Keratinocyte (primary cell): Measurements from ENCODE around the gene AOPEP.

ENCODE experiments used
- EZH2 ChIP-seq: IDR thresholded peaks from one replicate; pipeline ENCODE4 v1.6.1; 2012; ENCODE audit warnings: inconsistent platforms, mild to moderate bottlenecking, low read length, moderate library complexity
- TF ChIP-seq, protein P1 (sequence below), 3 experiments: IDR thresholded peaks in 1 of 3; conservative IDR thresholded peaks in 1 of 3; optimal IDR thresholded peaks in 1 of 3; 2 replicates in 2 of 3; 3 replicates in 1 of 3; pipeline versions ENCODE3 to v1.5.1; 2011; ENCODE audit warnings: low read length in 3 of 3, mild to moderate bottlenecking in 3 of 3, moderate library complexity in 2 of 3, control low read depth in 1 of 3, inconsistent platforms in 1 of 3; ENCODE audit not compliant: insufficient read depth in 2 of 3; ENCODE audit errors: extremely low read depth in 1 of 3

DNA sequence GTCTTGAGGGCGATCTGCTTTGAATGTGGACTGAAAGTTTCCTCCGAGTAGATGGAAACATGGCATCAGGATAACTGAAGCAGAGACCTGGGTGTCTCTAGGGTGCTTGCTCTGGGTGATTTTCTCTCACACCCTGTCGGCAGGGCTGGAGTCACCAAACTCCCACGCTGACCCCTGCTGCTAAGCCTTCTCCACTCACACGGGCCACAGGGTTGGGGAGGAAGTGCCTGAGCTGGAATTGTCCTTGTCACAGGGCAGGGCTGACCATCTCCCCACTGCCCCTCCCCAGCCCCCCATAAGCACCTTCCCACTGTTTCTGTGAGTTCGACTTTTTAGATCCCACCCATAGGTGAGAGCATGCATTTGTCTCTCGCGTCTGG is 378.1 kb downstream of the AOPEP start:
- TF ChIP-seq, protein P1, sequence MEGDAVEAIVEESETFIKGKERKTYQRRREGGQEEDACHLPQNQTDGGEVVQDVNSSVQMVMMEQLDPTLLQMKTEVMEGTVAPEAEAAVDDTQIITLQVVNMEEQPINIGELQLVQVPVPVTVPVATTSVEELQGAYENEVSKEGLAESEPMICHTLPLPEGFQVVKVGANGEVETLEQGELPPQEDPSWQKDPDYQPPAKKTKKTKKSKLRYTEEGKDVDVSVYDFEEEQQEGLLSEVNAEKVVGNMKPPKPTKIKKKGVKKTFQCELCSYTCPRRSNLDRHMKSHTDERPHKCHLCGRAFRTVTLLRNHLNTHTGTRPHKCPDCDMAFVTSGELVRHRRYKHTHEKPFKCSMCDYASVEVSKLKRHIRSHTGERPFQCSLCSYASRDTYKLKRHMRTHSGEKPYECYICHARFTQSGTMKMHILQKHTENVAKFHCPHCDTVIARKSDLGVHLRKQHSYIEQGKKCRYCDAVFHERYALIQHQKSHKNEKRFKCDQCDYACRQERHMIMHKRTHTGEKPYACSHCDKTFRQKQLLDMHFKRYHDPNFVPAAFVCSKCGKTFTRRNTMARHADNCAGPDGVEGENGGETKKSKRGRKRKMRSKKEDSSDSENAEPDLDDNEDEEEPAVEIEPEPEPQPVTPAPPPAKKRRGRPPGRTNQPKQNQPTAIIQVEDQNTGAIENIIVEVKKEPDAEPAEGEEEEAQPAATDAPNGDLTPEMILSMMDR (optimal IDR thresholded peaks at IDR 0.05 in 1 of 3, IDR thresholded peaks at IDR 0.05 in 1 of 3, conservative IDR thresholded peaks at IDR 0.05 in 1 of 3; ENCODE audit: extremely low read depth in 1 of 3, insufficient read depth in 2 of 3, low read length in 3 of 3), result no peak
- no peak for TF ChIP-seq EZH2
